CD4-positive, alpha-beta T cell (primary cell): Measurements from ENCODE around the gene HIVEP3. TPM values are rescaled to one million over a fixed set of nuclear protein-coding genes. Genes with fewer than 3 reads are reported as not detected.

Experiments used
- ATAC-seq: fragments of 200-7000 bp; cut with Tn5 transposase; one replicate; pipeline ENCODE4 v1.10.0; 2022; ENCODE audit warnings: mild to moderate bottlenecking; ENCODE audit not compliant: poor library complexity
- CTCF ChIA-PET: fragments of 350-600 bp; sonication (Branson Sonifier 250); formaldehyde crosslinking; loops from one replicate; lab custom pipeline; 2021; ENCODE audit warnings: antibody characterized with exemption, inconsistent platforms; lab: Charles Lee
- POLR2A ChIA-PET: fragments of 350-600 bp; sonication (Branson Sonifier 250); formaldehyde crosslinking; loops from one replicate; lab custom pipeline; 2021; ENCODE audit warnings: antibody characterized with exemption, inconsistent platforms; lab: Charles Lee
- DNase-seq, 14 experiments: peaks; one replicate each; pipeline ENCODE4 v3.0.0-alpha.2; 2013 to 2020; ENCODE audit warnings: mixed read lengths in 2 of 14
- H3K27ac ChIP-seq, 2 donors: one replicate each; pipeline versions ENCODE4 v1.5.1 to v1.7.0; 2013; ENCODE audit warnings: low read length in 2 of 2, low read depth in 1 of 2, mild to moderate bottlenecking in 1 of 2
- H3K27me3 ChIP-seq, 2 experiments: 1 replicate in 1 of 2; 2 replicates in 1 of 2; pipeline versions ENCODE4 v1.6.1 to v1.7.0; 2013; ENCODE audit warnings: low read length in 2 of 2, control low read depth in 1 of 2, mild to moderate bottlenecking in 1 of 2, moderate library complexity in 1 of 2; ENCODE audit not compliant: insufficient read depth in 2 of 2, control insufficient read depth in 1 of 2
- H3K36me3 ChIP-seq: one replicate; pipeline ENCODE4 v1.6.1; 2013; ENCODE audit warnings: low read length, control low read depth; ENCODE audit not compliant: insufficient read depth
- H3K4me1 ChIP-seq: one replicate; pipeline ENCODE4 v1.6.1; 2013; ENCODE audit warnings: low read length, control low read depth; ENCODE audit not compliant: insufficient read depth
- H3K4me3 ChIP-seq: one replicate; pipeline ENCODE4 v1.5.1; 2013; ENCODE audit warnings: mild to moderate bottlenecking, low read length, moderate library complexity
- H3K9me3 ChIP-seq, 2 experiments: 1 replicate in 1 of 2; 2 replicates in 1 of 2; pipeline versions ENCODE4 v1.6.1 to v1.7.0; 2013; ENCODE audit warnings: low read length in 2 of 2, mild to moderate bottlenecking in 2 of 2, control low read depth in 1 of 2, moderate library complexity in 1 of 2; ENCODE audit not compliant: control insufficient read depth in 1 of 2, insufficient read depth in 1 of 2
- H3K27ac Mint-ChIP-seq: one replicate; pipeline ENCODE4 v1.8.0; 2020; ENCODE audit warnings: mixed read lengths
- H3K27me3 Mint-ChIP-seq: one replicate; pipeline ENCODE4 v1.8.0; 2021; ENCODE audit warnings: mixed read lengths
- H3K36me3 Mint-ChIP-seq: one replicate; pipeline ENCODE4 v1.8.0; 2021; ENCODE audit warnings: low read depth, mixed read lengths
- H3K4me1 Mint-ChIP-seq: one replicate; pipeline ENCODE4 v1.8.0; 2021; ENCODE audit warnings: low read depth, mixed read lengths
- H3K4me3 Mint-ChIP-seq: one replicate; pipeline ENCODE4 v1.8.0; 2020; ENCODE audit warnings: mild to moderate bottlenecking, mixed read lengths
- H3K9me3 Mint-ChIP-seq: one replicate; pipeline ENCODE4 v1.8.0; 2020; ENCODE audit warnings: mixed read lengths
- CTCF ChIP-seq: fragments of 200-600 bp; IDR thresholded peaks from one replicate; pipeline ENCODE4 v1.8.0; 2022; ENCODE audit warnings: antibody characterized with exemption, mild to moderate bottlenecking
- intact Hi-C, 2 experiments: fragments of 100-400 bp; cut with DNase I in 1 of 2; cut with micrococcal nuclease in 1 of 2; formaldehyde crosslinking; loops; one replicate each; pipeline versions ENCODE4 v1.15.1 to v1.9.0; 2023 to 2025; cut with DNase I, micrococcal nuclease
- total RNA-seq, 174 experiments: library from RNA in 2 of 174; stranded (reverse) in 2 of 174; gene quantifications; one replicate each; pipeline ENCODE4 v1.2.3 and lab custom pipeline; 2021 to 2026

Gene HIVEP3
- total RNA-seq, 2 experiments from 2014 or later, result 5.1 to 5.4 TPM

GRCh38 chr1:41682845-41683625 is 235.7 kb downstream of the HIVEP3 start:
- Histone ChIP-seq H3K4me3 (no peak overlapping the region), H3K36me3 (no peaks in the 10 kb centered on the region), H3K27me3 (no peaks in the 10 kb centered on the region), H3K9me3 (no peaks in the 10 kb centered on the region), H3K4me1 (peaks cover 62% of the 10 kb centered on the region), H3K27ac (no peak overlapping the region)
- no peaks in the 10 kb centered on the region for H3K27me3 Mint-ChIP-seq
- no peaks in the 10 kb centered on the region for H3K9me3 Mint-ChIP-seq
- CTCF ChIA-PET, result no interaction called here
- H3K27ac Mint-ChIP-seq, result peak overlapping the region; percentile 5
- ATAC-seq (no peak), DNase-seq (no peak)
- peak overlapping the region; percentile 63 for H3K4me3 Mint-ChIP-seq
- TF ChIP-seq CTCF, result no peak
- H3K36me3 Mint-ChIP-seq, result no peaks in the 10 kb centered on the region
- intact Hi-C loops, result no loop called here
- peaks cover 54% of the 10 kb centered on the region for H3K4me1 Mint-ChIP-seq
- POLR2A ChIA-PET, result interaction anchor here (1.0 to 3.3 kb wide), 3 partner anchors 10 to 209 kb away, joined by 3 to 29 read pairs (median 4); no protein-coding TSS in a partner anchor

GRCh38 chr1:41682149-41682548 is 236.6 kb downstream of the HIVEP3 start:
- TF ChIP-seq CTCF, result no peak
- Mint-ChIP-seq H3K4me1 (peaks cover 59% of the 10 kb centered on the region), H3K9me3 (no peaks in the 10 kb centered on the region), H3K4me3 (no peak overlapping the region), H3K27me3 (no peaks in the 10 kb centered on the region), H3K27ac (no peak overlapping the region), H3K36me3 (no peaks in the 10 kb centered on the region)
- ChIA-PET POLR2A (interaction anchor here (3.3 kb wide), 1 partner anchor 9 kb away, joined by 29 read pairs; no protein-coding TSS in a partner anchor), CTCF (no interaction called here)
- DNase-seq (no peak), ATAC-seq (no peak)
- H3K27ac ChIP-seq, result no peak overlapping the region
- no peaks in the 10 kb centered on the region for H3K9me3 ChIP-seq
- H3K27me3 ChIP-seq, result no peaks in the 10 kb centered on the region
- peaks cover 62% of the 10 kb centered on the region for H3K4me1 ChIP-seq
- no peak overlapping the region for H3K4me3 ChIP-seq
- intact Hi-C loops, result no loop called here
- no peaks in the 10 kb centered on the region for H3K36me3 ChIP-seq

GRCh38 chr1:41681331-41682098 is 237.2 kb downstream of the HIVEP3 start:
- no peaks in the 10 kb centered on the region for H3K9me3 Mint-ChIP-seq
- H3K27ac Mint-ChIP-seq, result no peak overlapping the region
- Histone ChIP-seq H3K9me3 (no peaks in the 10 kb centered on the region), H3K27ac (no peak overlapping the region), H3K27me3 (no peaks in the 10 kb centered on the region), H3K4me1 (peaks cover 62% of the 10 kb centered on the region), H3K36me3 (no peaks in the 10 kb centered on the region), H3K4me3 (no peak overlapping the region)
- CTCF ChIA-PET, result no interaction called here
- POLR2A ChIA-PET, result interaction anchor here (3.3 kb wide), 1 partner anchor 8 kb away, joined by 29 read pairs; no protein-coding TSS in a partner anchor
- H3K4me1 Mint-ChIP-seq, result peaks cover 59% of the 10 kb centered on the region
- TF ChIP-seq CTCF, result no peak
- no peaks in the 10 kb centered on the region for H3K36me3 Mint-ChIP-seq
- no peak overlapping the region for H3K4me3 Mint-ChIP-seq
- no peaks in the 10 kb centered on the region for H3K27me3 Mint-ChIP-seq
- ATAC-seq, result no peak
- DNase-seq, result no peak
- intact Hi-C loops, result no loop called here
